NCI-H82 (cell line): Measurements from ENCODE around the gene IFI16.

Source experiments
- DNase-seq: peaks from one replicate; lab custom pipeline; 2025; lab: John Stamatoyannopoulos, UW

The IFI16 gene

DNA sequence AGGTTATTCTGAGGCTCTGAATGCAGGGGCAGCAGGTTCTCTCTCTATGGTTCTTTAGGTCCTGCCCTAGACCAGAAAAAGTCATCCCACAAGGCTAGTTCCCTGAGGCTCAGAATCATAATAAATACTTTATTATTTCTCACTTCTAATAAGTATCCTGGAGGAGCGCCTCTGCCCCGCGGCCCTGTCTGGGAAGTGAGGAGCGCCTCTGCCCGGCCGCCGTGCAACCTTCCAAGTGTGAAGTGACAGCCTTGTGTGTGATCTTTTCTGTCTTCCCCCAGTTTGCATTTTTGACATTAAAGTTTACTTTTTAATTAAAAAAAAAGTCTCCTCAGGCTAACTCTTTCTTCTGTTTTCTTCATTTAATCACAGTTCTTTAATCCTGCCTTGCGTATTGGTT is 55.4 kb downstream of the IFI16 start:
- no peak for DNase-seq

DNA sequence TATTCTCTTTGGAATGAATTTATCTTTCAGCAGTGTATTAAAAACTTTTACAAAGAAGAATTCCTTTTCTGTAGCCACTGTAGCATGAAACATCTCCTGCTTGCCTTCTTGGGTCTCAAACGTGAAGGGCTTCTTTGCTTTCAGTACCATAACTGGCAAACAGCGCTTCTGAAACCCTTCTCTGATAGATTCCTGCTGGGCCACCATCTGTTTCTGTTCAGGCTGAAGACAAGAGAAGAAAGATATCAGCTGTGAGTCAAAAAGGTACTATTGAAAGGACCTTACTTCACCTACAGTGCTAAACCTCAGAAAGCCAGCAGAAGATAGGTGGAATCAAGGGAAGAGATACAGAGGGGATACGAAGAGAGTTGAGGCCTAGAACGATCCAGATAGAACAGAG is 56.4 kb downstream of the IFI16 start:
- DNase-seq, result no peak

DNA sequence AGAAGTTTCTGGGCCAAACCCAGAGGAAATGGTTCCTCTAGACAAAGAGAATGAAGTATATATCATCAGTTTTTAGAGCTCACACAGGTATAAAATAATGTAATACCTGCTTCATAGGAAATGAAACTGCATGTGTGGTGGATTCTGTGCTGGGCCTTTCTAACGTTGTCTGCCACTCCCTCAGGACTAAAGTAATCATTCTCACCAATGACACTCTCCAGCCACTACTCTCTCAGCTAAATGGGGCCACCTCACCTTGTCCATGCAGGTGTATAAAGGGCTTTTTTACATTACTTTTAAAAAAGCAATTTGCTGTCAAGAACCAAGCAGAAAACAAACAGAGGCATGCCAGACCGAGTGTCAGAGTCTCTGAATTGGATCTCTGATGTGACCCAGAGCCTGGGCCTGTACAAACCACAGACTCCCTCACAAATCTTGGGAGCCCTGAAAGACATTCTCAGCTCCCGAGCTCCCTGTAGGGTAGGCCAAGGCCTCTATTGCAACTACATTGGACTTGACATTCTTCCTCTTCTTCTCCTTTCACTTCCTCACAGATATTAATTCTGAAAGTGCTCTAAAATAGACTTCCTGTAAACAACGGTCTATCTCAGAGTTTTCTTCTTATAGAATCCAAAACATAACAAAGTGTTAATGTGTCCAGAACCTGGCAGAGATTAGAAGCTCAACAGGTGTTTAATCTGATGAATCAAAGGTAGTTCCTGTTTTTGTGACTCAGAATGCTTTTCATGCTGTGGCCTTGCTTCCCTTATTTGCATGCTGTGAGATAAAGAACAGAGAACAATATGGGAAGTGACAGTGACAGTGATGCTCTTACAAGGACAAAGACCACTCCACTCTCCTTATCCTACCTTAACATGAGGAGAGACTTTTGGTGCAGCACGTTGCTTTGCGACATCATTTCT is 58.3 kb downstream of the IFI16 start:
- DNase-seq, result no peak

DNA sequence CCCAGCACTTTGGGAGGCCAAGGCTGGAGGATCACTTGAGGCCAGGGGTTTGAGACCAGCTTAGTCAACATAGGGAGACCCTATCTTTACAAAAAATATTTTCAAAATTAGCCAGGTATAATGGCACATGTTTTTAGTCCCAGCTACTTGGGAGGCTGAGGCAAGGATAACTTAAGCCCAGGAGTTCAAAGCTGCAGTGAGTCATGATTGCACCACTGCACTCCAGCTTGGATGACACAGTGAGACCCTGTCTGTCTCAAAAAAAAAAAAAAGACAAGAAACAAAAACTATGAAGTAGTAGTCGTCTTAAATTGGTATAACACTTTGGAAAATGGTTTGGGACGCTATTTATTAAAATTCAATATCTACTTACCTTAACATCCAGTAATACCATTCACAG is 59.2 kb downstream of the IFI16 start:
- no peak for DNase-seq

DNA sequence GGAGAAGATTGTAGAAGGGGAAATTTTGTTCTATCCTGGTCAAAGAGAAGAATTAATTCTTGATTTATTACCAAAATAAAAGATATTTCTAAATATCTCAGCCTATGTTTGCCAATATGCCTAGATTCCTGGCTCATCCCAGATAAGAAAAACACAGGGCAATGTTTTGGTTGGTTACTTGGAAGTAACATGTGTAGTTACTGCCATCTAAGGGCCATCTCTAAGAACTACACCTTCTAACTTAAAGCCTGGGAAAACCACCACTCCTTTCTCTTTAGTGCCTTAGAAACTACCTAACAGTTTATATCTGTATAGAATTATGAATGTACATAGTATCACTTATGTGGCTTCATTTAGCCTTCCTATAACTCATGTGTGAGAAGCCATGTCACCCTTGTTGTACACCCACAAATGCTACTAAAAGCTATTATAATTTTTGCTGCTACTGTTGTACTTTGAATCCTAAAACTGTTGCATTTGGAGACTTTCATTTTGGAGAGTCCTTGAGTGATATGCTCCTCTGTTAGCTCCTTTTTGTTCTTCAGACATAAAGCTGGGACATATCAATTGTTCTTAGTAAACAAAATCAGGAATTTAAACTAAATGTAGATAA is 62.4 kb downstream of the IFI16 start:
- DNase-seq, result peak; percentile 80

DNA sequence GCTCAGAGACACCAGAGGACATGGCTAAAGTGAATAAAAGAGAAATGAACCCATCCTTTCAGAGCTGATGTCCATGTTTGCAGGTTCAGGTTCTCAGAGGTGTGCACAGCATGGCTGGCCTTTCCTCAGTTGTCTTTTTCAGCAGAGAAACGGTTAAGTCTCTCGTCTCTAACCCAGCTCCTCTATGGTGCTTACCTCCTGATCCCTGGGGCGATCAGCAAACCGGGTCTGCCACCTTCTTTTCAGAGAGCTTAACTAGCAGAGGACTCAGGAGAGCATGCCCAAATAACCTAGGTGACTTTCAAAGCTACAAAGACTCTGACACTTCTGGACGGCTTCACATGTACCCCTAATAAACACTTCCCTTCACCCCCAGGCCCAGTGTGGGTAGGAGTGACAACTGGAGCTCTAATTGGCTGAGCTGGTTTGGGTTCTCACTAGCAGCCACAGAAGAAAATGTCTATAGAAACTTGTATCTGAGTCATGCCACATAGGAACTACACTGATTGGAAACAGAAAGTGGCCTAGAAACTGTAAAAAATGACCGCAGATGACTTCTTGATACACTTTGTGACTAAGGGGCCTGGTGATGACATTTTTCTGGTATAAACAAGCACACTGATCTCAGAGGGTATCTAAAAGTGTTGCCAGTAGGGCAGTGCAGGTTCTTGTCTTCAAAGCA is 66.9 kb downstream of the IFI16 start, which contains the start of gene AIM2:
Gene AIM2 (minus strand): TSS at position 329 of the 682 bp plus-strand sequence. CDS start 3,267 bp downstream, outside the sequence.
- DNase-seq, result no peak

DNA sequence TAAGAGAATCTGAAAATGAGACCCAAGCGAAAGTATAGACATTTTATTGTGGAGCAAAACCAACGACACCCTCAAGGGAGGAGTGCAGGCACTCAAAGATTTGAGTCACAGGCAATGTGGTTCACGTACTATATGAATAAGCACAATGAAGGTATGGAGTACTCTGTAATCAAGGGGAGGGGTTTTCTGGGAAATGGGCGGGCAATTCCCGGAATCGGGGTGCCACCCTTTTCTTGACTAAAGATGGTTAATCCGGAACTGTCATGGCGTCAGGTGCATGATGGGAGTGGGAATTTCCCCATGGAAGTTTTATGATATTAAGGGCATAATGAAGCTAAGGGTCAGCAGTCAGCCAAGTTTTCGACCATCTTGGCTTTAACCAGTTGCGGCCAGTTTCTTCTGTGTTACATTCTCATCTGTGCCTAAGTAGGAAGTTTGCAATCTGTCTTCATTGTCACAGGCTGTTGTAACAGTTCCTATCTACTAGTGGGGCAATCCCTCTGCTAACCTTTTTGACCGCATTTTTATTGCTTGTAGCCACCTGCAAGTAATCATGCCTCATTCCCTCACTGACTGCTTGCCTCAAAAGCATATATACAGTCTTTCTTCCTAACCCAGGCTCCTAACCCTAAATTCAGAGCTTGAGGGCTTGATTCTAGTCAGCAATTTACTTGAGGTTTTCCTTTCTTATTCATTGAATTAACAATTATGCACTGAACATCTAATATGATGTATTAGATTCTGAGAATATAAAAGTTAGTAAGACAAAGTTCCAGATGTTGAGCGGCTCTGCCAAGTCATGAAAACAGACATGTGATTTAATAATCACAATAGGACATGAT is 67.6 kb downstream of the IFI16 start:
- no peak for DNase-seq

DNA sequence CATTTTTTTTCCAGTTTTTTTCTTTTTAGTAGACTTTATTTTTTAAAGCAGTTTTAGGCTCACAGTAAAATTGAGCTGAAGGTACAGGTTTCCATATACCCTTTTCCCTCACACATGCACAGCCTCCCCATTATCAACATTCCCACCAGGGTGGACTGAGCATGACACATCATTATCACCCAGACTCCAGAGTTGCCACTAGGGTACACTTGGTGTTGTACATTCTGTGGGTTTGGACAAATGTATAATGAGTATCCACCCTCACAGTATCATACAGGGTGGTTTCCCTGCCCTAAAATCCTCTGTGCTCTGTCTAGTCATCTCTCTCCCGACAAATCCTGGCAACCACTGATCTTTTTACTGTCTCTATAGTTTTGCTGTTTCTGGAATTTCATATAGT is 69.8 kb downstream of the IFI16 start:
- DNase-seq, result no peak

DNA sequence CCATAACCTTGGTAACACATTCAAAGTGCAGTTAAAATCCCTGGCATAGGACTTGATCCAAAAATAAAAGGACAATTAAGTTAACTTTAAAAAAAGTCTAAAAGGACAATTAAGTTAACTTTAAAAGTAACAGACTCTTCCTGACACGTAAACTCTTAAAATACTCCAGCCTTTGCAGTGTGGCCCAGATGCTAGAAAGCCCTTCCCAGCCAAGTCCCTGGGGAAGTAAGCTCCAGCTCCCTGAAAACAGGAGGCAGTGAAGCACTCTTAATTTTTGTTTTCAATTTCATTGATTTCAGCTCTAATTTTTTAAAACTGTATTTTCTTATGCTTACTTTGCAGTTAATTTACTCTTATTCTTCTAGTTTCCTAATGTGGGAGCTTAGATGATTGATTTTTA is 71.9 kb downstream of the IFI16 start:
- DNase-seq, result no peak

DNA sequence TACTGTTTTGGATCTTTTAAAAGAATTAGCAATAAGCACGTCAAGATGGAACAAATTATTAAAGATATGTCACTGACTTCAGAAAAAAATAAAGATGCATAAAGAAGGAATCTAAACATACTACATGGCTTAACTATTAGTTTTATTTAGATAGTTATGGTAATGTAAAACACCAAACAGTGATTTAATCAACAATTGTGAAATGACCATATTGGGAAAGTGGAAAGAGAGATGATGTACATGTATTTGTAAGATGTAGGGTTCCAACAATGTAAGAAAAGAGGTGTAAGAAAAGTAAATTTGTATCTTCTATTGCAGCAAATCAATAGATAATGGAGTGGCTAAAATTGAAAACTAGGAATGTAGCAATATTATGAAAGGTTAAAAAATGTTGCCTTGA is 73.3 kb downstream of the IFI16 start:
- DNase-seq, result no peak

DNA sequence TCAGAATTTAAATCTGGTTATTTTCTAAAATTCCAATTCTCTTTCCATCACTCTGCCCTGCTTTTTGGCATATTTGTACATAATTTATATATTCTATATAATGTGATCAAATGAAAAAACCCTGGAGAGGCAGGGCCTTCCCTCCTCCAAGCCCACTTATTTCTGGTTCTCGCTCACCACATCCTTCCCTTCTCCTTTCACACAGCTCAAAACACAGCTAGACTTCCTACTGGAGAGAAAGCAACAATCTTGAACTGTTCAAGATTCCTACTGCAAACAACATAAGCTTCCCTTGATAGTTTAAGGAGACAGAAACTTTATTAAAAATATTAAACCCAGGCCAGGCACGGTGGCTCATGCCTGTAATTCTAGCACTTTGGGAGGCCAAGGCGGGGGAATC is 74.4 kb downstream of the IFI16 start:
- DNase-seq, result no peak

DNA sequence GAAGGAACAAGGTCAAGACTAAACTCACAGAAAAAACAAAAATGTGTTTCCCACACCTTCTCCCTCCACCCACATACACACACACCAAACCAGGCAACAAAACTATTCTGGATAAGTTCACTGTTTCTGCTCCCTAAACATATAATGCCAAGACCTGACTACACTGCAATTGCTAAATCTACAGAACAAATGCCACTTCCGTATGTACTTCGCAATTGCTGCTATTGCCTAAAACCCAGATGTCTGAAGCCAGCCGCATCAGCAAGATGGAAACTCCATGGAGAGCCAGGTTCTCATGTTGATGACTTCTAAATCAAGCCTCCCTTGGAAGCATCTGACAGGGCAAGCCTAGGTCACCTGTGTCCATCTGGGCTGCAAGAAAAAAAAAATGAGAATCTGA is 75.2 kb downstream of the IFI16 start:
- DNase-seq, result no peak

DNA sequence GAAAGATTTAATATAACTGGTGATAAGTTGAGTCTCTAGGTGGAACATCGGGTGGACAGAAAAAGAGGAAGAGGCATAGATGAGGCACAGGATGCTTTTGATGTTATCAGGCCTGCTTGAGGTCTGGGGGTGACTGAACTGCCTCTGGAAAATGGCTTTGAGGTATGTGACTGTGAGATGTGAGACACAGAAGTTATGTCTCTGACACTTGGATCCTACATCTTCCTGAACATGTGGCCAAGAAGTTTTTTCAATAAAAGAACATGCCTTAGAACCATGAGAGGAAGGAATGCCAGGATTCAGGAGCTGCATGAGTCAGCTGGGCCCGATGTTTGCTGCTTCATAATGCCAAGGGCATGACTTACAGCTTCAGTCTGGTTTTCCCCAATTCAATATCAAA is 78.3 kb downstream of the IFI16 start:
- DNase-seq, result no peak

DNA sequence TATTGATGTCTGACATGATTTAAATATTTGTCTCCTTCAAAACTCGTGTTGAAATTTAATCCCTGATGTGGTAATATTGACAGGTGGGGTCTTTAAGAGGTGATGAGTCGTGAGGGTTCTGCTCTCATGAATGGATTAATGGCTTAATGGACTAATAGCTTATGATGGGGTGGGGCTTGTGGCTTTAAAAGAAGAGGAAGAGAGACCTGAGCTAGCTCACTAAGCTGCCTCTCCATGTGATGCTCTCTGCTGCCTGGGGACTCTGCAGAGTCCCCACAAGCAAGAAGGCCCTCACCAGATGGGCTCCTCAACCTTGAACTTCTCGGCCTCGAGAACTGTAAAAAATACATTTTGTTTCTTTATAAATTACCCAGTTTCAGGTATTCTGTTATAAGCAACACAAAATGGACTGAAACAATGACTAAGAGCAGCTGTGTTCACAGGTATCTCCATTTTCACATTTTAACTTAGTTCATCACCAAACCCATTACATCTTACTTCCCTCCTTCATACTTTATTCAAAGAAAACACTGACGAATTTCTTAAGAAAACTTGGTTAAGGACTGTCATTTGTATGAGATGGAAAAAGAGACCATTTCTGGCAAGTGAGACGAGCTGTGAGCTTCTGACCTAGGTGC is 79.0 kb downstream of the IFI16 start:
- DNase-seq, result peak; percentile 67

DNA sequence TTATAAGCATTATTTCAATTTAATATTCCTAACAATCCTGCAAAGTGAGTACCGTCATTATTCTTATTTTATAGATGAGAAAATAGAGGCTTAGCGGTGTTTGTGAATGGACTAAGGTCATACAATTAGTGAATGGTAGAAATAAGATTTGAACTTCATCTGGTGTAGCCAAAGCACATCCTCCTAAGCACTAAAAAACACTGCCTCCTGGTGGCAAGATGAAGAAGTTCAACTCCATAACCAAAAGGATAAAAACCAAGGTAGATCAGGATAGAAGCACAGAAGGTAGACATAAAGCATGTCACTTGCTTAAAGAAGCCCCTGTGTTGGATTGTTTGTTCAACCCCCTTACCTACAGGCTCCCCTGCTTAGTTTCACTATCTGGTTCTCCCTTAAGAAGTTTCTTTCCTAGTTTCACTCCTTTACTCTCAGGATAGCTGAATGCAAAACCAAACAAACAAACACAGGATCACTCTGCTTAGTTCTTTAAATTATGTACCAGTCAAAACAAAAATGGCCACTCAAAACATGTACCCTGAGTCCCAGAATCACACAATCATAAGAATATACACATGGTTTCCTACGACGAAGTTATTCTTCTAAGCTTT is 79.6 kb downstream of the IFI16 start:
- peak; percentile 48 for DNase-seq

DNA sequence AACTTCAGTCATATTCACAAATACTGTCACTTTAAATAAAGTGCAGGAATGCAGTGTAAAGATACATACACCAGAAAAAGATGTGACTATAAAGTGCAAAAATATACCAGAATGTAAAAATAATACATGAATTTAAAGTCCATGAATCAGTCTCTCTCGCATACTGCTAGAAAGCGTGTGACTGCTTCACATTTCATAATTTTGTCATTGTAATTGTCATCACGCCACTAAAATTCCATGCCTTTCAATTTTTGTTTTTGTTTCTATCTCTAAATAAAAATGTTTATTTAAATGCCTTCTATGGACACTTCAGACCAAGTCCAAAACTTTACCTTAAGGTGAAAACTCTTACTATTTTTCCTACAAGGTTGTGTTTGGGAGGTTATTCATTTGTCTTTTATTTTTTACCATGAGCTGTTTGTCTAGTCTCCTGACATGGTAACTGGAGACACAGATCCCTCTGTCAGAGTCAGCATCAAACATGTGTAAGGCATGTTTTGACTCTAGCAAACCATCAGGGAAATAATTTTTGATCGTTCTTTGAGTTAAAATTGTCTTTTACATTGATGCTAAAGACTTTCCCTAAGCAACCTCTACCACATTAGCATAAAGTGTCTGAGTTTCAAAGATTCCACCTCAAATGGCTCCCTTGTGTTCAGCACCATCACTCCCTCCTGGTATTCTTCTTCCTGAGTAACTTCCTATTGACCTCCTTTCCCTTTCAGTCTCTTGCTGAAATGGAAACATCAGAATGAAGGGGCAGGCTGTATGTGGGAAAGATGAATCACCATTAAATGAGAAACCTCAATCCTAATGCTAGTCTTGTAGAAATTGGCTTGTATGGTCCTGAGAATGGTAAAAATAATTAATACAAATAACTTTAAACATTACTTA is 80.8 kb downstream of the IFI16 start:
- DNase-seq, result no peak

DNA sequence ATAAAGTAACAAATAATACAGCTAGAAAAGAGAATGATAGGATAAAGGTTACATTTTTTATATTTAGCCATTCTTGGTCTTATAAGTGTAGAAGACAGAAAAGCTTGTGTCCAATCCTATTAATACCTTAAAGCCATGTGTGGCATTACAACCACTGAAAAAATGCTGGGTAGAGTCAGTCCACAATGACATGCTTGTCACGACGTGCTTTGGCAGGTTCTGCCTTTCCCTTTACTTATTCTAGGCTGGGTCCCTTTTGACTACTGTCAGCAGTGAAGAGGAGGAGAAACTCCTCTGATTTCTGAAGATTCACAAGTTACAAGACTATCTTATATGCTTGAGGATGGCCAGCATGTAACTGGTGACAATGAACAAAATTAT is 81.5 kb downstream of the IFI16 start:
- no peak for DNase-seq

DNA sequence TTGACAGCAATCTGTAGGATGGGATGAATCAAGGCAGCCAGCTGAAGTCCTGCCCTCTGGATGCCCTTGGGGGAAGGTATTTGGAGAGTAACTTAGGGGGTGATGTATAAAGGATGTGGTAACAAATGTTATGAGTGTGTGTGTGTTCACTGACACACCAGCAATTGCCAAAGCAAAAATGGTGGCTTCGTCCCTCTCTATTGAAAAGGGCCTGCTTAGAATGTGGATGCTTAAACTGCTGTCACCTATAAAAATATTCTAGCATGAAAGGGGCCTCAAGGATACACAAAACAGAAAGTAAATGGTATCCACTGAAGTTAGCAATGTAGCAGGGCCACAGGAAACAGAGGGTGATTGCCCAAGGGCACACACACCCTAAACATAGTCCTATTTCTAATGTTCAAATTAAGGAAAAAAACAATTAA is 81.9 kb downstream of the IFI16 start:
- no peak for DNase-seq

DNA sequence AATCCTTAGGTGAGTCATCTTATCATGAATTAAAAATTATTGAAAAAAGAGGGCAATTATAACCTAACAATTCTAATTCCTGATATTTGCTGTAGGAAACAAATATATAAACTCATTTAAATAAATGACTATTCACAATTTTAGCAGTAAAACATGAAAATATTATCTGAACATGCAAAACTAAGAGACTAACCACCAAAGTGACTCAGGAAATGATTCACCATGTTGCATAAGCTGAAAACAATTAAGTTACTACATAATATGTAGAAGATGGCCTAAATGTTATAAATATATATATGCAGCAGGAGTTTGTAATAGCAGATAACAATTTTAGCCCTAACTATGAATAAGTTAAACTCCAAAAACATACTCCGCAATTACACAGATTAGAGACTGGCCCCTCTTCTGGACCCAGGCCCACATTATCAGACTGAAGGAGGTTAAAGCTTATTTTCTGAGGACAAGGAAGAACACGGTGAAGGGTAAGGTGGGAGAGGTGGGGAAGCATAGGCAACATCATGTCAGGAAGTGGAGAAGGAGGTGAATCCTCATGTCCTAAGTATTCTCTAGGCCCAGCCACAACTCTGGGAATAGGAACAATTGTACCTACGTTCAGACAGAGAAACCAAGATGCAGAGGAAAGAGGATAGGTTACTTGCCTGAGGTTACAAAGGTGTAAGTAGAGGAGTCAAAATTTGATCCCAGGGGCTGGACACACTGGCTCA is 82.5 kb downstream of the IFI16 start:
- DNase-seq, result no peak
